Measurements from ENCODE around the gene ZFP36L2.

The ZFP36L2 gene

DNA sequence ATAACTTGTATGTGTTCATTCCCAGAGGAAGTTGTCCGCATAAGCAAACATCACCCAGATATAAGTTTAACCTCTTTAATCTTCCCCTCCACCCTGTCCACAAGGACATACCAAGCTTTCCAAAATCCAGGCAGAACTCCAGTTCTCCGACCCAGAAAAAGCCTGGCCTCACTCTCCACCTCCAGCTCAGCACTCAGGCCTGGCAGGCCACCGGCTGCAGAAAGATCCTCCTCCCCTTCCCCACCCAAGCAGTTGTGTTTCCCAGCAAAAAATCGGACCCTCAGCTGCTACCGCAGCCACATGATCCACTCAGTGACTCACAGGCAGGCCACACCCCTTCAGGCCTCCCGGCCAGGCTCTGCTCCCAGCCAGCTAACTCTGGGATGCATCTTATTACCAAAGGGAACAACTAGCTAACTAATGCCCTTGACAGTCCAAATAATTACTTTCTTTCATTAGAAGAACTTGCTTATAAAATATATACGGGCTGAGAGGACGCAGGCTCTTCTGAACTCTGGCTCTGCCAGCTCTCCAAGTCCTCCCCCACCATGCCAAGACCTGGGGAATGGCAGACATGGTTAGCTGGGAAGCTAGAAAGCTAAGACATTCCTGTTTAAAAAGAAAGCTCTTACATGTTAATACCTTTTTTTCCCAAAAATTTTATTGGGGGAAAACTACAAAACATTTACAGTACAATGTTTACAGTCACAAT is 4.5 kb downstream of the ZFP36L2 start:
- H3K36me3 Mint-ChIP-seq (ENCODE audit: low read depth), result peaks cover 38% of the 10 kb centered on the region
- H3K9me3 Mint-ChIP-seq, result no peaks in the 10 kb centered on the region

GRCh38 chr2:43221124-43221762 is 5.2 kb downstream of the ZFP36L2 start:
- H3K4me3 Mint-ChIP-seq, result peak overlapping the region; percentile 96

More for the DNA sequence above, 4.5 kb downstream of the ZFP36L2 start:
- Mint-ChIP-seq H3K27ac (peak overlapping the region; percentile 88), H3K4me1 (ENCODE audit: low read depth) (peaks cover 42% of the 10 kb centered on the region), H3K27me3 (ENCODE audit: low read depth) (no peaks in the 10 kb centered on the region), H3K4me3 (peak overlapping the region; percentile 96)

DNA sequence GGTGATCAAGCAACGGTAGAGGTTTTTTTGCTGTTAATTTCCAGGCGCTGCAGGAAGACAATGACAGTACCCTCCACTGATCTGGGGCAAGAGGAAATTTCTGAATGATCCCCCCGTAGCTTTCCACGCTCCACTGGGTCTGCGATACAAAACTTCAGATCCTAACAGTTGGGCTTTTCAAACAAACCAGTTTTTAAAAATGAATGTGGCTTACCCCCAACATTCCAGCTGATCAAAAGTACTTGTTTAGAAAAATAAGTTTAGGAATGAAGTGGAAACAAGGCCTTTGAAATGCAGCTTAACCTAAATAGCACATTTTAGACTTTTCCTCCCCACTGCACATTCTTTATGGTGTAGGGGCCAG is 5.7 kb downstream of the ZFP36L2 start:
- Mint-ChIP-seq H3K27ac (peak overlapping the region; percentile 88), H3K9me3 (no peaks in the 10 kb centered on the region), H3K4me1 (ENCODE audit: low read depth) (peaks cover 42% of the 10 kb centered on the region), H3K4me3 (peak overlapping the region; percentile 96), H3K27me3 (ENCODE audit: low read depth) (no peaks in the 10 kb centered on the region), H3K36me3 (ENCODE audit: low read depth) (peaks cover 38% of the 10 kb centered on the region)

More at GRCh38 chr2:43221124-43221762, 5.2 kb downstream of the ZFP36L2 start:
- Mint-ChIP-seq H3K4me1 (ENCODE audit: low read depth) (peaks cover 42% of the 10 kb centered on the region), H3K36me3 (ENCODE audit: low read depth) (peaks cover 38% of the 10 kb centered on the region), H3K9me3 (no peaks in the 10 kb centered on the region), H3K27ac (peak overlapping the region; percentile 88), H3K27me3 (ENCODE audit: low read depth) (no peaks in the 10 kb centered on the region)

DNA sequence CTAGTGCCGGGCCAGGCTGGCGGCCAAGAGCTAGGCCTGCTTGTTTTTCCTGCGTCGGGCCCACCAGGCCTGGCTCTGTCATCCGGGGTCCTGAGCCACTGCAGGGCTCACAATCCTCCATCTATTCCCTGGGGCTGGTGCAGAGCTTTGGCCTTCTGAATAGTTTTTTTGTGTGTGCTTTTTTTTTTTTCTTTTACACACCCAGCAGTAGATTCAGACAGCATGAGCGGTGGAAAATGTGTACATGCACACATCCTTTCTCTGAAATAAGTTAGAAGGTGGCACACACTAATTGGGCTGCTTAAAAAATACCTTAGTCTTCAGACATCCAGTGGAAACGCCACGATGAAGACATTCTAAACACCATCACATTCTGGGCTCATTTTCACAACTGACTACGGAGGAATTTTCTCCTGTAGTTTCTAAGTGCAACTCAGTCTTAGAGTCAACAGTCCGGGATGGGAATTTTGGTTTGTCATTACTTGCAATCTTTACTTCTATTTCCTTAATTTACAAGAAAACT is 6.1 kb downstream of the ZFP36L2 start:
- peaks cover 35% of the 10 kb centered on the region for H3K36me3 Mint-ChIP-seq (ENCODE audit: low read depth)
- H3K4me1 Mint-ChIP-seq (ENCODE audit: low read depth), result peaks cover 42% of the 10 kb centered on the region
- H3K4me3 Mint-ChIP-seq, result peak overlapping the region; percentile 96

DNA sequence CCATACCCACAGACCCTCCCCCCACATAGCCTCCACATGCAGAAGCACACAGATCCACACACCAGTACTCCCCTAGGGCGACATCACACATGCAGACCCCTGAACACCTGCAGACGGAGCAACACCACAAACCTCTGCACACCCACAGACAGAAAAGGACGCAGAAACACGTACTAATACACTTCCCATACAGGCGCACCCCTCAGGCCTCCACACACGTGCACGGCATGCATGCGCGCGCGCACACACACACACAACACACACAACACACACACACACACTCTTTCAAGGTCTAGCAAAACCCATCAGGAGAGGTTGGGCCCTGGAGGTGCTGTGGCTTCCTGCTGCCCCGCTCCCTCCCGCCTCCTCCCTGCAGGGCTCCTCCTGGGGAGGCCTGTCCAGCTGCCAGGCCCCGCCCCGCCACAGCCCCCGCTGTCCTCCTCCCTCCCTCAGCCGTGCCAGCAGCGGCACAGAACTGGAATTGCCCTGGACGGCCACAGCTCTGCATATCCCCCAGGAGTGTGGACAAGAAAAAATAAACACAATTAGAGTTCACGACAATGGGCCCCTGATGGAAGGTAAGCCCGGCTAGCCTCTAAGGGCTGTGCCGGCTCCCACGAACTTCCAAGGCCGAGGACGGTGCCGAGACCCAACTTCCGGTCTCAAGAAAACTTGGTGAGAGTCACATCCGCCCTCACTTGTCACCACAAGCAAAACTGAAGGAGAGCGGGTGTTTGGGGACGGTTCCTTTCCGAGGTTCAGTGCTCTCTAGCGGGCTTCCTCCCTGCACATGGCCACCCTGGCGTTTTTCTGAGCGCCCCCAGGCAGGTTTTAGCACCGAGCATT is 6.8 kb downstream of the ZFP36L2 start:
- H3K4me3 Mint-ChIP-seq, result peak overlapping the region; percentile 96
- H3K27ac Mint-ChIP-seq, result peak overlapping the region; percentile 88
- no peaks in the 10 kb centered on the region for H3K27me3 Mint-ChIP-seq (ENCODE audit: low read depth)
- H3K36me3 Mint-ChIP-seq (ENCODE audit: low read depth), result peaks cover 31% of the 10 kb centered on the region
- peaks cover 42% of the 10 kb centered on the region for H3K4me1 Mint-ChIP-seq (ENCODE audit: low read depth)
- H3K9me3 Mint-ChIP-seq, result no peaks in the 10 kb centered on the region

More for the DNA sequence above, 6.1 kb downstream of the ZFP36L2 start:
- H3K27me3 Mint-ChIP-seq (ENCODE audit: low read depth), result no peaks in the 10 kb centered on the region
- H3K27ac Mint-ChIP-seq, result peak overlapping the region; percentile 88
- H3K9me3 Mint-ChIP-seq, result no peaks in the 10 kb centered on the region

GRCh38 chr2:43218702-43219382 is 7.6 kb downstream of the ZFP36L2 start:
- Mint-ChIP-seq H3K4me3 (peak overlapping the region; percentile 96), H3K27ac (peak overlapping the region; percentile 88), H3K27me3 (ENCODE audit: low read depth) (no peaks in the 10 kb centered on the region), H3K4me1 (ENCODE audit: low read depth) (peaks cover 42% of the 10 kb centered on the region), H3K9me3 (no peaks in the 10 kb centered on the region), H3K36me3 (ENCODE audit: low read depth) (peaks cover 27% of the 10 kb centered on the region)

- Mint-ChIP-seq H3K4me3 (no peak overlapping the region), H3K36me3 (ENCODE audit: low read depth) (peaks cover 21% of the 10 kb centered on the region), H3K27me3 (ENCODE audit: low read depth) (no peaks in the 10 kb centered on the region), H3K27ac (peak overlapping the region; percentile 65), H3K9me3 (no peaks in the 10 kb centered on the region), H3K4me1 (ENCODE audit: low read depth) (peaks cover 41% of the 10 kb centered on the region)
Measured at GRCh38 chr2:43218155-43218701, 8.2 kb downstream of the ZFP36L2 start.

DNA sequence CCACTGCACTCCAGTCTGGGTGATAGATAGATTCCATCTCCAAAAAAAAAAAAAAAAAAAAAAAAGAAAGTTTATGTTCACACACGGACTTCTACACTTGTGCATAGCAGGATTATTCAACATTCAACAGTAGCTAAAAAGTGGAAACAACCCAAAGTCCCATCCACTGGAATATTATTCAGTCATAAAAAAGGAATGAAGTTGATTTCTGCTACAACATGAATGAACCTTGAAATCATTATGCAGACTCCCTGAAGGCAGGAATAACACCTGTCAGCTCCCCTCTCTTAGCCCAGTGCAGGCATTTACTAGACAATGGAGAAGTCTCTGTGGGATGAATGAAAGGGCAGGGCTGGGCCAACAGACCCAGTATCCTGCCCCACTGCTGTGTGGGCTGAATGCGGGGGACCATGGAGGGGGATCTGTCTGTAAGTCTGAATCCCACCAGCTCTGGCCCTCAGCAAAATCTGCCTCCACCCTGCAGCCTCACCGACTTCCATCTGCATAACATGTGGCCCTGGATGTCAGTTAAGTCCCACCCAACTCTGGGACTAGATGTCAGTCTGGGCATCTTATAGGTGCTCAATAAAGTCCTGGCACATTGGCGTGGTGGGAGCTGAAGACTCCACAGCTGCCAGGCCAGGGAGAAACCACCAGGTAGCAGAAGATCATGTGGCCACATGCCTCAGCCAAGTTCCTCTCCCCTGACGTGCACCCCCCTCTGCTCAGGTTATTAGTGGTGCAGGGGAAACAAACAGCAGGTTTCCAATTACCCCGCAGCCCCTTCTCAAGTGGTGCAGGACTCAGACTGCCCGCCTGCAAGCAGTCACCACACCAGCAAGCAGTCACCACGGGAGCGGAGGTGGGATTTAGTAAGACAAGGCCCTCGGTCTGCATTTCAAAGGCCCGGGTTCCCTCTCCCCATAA is 8.9 kb downstream of the ZFP36L2 start:
- Mint-ChIP-seq H3K27ac (peak overlapping the region; percentile 58), H3K4me1 (ENCODE audit: low read depth) (peaks cover 40% of the 10 kb centered on the region)

DNA sequence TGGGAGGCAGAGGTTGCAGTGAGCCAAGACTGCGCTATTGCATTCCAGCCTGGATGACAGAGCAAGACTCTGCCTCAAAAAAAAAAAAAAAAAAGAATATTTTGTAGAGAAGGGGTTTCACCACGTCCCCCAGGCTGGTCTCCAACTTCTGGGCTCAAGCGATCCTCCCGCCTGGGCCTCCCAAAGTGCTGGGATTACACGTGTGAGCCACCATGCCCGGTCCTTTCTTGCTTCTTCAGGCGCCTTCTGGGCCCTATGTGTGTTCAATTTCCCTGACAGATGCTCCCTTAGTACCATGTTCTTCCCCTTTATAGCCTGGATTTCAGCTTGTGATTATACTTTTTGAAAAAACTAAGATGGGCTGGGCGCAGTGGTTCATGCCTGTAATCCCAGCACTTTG is 9.8 kb downstream of the ZFP36L2 start:
- Mint-ChIP-seq H3K9me3 (no peaks in the 10 kb centered on the region), H3K4me3 (no peak overlapping the region), H3K4me1 (ENCODE audit: low read depth) (peaks cover 33% of the 10 kb centered on the region), H3K36me3 (ENCODE audit: low read depth) (peaks cover 10% of the 10 kb centered on the region), H3K27ac (no peak overlapping the region), H3K27me3 (ENCODE audit: low read depth) (no peaks in the 10 kb centered on the region)

More for the DNA sequence above, 8.9 kb downstream of the ZFP36L2 start:
- no peaks in the 10 kb centered on the region for H3K9me3 Mint-ChIP-seq
- peak overlapping the region; percentile 8 for H3K4me3 Mint-ChIP-seq
- no peaks in the 10 kb centered on the region for H3K27me3 Mint-ChIP-seq (ENCODE audit: low read depth)
- H3K36me3 Mint-ChIP-seq (ENCODE audit: low read depth), result peaks cover 19% of the 10 kb centered on the region

DNA sequence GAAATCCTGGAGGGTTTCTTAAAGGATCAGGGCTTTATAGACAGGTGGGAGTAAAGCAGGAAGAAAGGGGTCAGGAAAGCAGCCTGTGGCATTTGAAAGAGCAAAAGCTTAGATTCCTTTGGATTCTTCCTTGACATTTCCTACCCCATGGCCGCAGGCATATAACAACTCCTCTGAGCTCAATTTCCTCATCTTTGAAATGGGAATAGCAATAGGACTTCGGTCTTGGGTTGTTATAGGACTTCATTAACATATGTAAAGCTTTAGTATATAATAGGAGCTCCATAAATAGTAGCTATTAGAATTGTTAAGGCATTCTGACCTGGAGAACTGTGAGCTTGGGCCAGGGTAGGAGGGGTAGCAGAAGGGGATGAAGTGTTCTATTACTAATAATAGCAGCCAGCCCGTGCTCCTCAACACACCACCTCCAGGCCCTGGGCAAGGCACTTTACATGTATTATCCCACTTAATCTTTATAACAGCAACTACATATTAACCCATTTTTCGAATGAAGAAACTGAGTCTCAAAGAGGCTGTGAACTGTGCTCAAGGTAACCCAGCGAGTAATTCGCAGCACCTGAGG is 10.6 kb downstream of the ZFP36L2 start:
- peaks cover 3% of the 10 kb centered on the region for H3K36me3 Mint-ChIP-seq (ENCODE audit: low read depth)
- no peaks in the 10 kb centered on the region for H3K27me3 Mint-ChIP-seq (ENCODE audit: low read depth)
- H3K4me1 Mint-ChIP-seq (ENCODE audit: low read depth), result peaks cover 28% of the 10 kb centered on the region
- H3K4me3 Mint-ChIP-seq, result no peak overlapping the region
- H3K9me3 Mint-ChIP-seq, result no peaks in the 10 kb centered on the region
- no peak overlapping the region for H3K27ac Mint-ChIP-seq

- Mint-ChIP-seq H3K27ac (no peak overlapping the region), H3K36me3 (ENCODE audit: low read depth) (peaks cover 3% of the 10 kb centered on the region), H3K4me3 (no peak overlapping the region), H3K4me1 (ENCODE audit: low read depth) (peaks cover 22% of the 10 kb centered on the region), H3K27me3 (ENCODE audit: low read depth) (no peaks in the 10 kb centered on the region), H3K9me3 (no peaks in the 10 kb centered on the region)
Measured at GRCh38 chr2:43214253-43214652, 12.2 kb downstream of the ZFP36L2 start.

- no peaks in the 10 kb centered on the region for H3K9me3 Mint-ChIP-seq
- no peaks in the 10 kb centered on the region for H3K27me3 Mint-ChIP-seq (ENCODE audit: low read depth)
- no peak overlapping the region for H3K4me3 Mint-ChIP-seq
- peak overlapping the region; percentile 45 for H3K27ac Mint-ChIP-seq
- peaks cover 3% of the 10 kb centered on the region for H3K36me3 Mint-ChIP-seq (ENCODE audit: low read depth)
- H3K4me1 Mint-ChIP-seq (ENCODE audit: low read depth), result peaks cover 14% of the 10 kb centered on the region
Measured at GRCh38 chr2:43212931-43213330, 13.5 kb downstream of the ZFP36L2 start.

Data from T-helper 1 cell treated with Interleukin-12 subunit alpha and Interleukin-12 subunit beta and Interleukin-4 antibody, amounts not matched to agents 30 μg/mL and 1 μg/mL, for 36 hours (primary cell).